Suprapubic skin (tissue), 4 donors: ENCODE data around the gene SGPL1. TPM values are rescaled to one million over a fixed set of nuclear protein-coding genes. Genes with fewer than 3 reads are reported as not detected.

Source experiments
- DNase-seq, 2 donors: peaks; one replicate each; pipeline ENCODE4 v3.0.0-alpha.2; 2019; ENCODE audit warnings: low spot score in 2 of 2
- H3K27ac ChIP-seq: fragments of 200-600 bp; sonication (generic); one replicate; pipeline ENCODE4 v1.5.1; 2019
- H3K27me3 ChIP-seq: fragments of 200-600 bp; sonication (generic); one replicate; pipeline ENCODE4 v1.5.1; 2019
- H3K36me3 ChIP-seq: fragments of 200-600 bp; sonication (generic); one replicate; pipeline ENCODE4 v1.5.1; 2019
- H3K4me1 ChIP-seq: fragments of 200-600 bp; sonication (generic); one replicate; pipeline ENCODE4 v1.5.1; 2019
- H3K4me3 ChIP-seq: fragments of 200-600 bp; sonication (generic); one replicate; pipeline ENCODE4 v1.5.1; 2019; ENCODE audit warnings: mild to moderate bottlenecking
- H3K9me3 ChIP-seq: fragments of 200-600 bp; sonication (generic); one replicate; pipeline ENCODE4 v1.5.1; 2019
- CTCF ChIP-seq, 2 donors: fragments of 200-600 bp in 1 of 2; fragments of 450-650 bp in 1 of 2; sonication (generic) in 1 of 2; IDR thresholded peaks; one replicate each; pipeline ENCODE4 v1.5.1; 2016 to 2019; ENCODE audit warnings: antibody characterized with exemption in 2 of 2, mild to moderate bottlenecking in 1 of 2, moderate library complexity in 1 of 2
- EP300 ChIP-seq: sonication (generic); formaldehyde crosslinking; IDR thresholded peaks from one replicate; pipeline ENCODE4 v1.6.1; 2017; ENCODE audit warnings: antibody characterized with exemption
- POLR2A ChIP-seq, 2 donors: fragments of 450-650 bp; IDR thresholded peaks; one replicate each; pipeline ENCODE4 v1.6.1; 2017; ENCODE audit warnings: antibody characterized with exemption in 2 of 2, mild to moderate bottlenecking in 2 of 2, moderate library complexity in 2 of 2
- POLR2AphosphoS5 ChIP-seq, 3 donors: sonication (generic); formaldehyde crosslinking; IDR thresholded peaks; one replicate each; pipeline ENCODE4 v1.6.1; 2017; ENCODE audit warnings: antibody characterized with exemption in 3 of 3
- WGBS: methylation state at CpG from one replicate; pipeline ENCODE4 v1.1.5; 2018; 5-methylcytosine and 5-hydroxymethylcytosine counted together
- total RNA-seq, 4 donors: library from RNA; depleted of rRNA; stranded (reverse); fragments of >200 nt; gene quantifications; one replicate each; pipeline ENCODE4 v1.1.0, GENCODE V29; 2016

The SGPL1 gene
- total RNA-seq, 4 donors from 2014 or later, result 54.4 to 80.1 (median 59.6) TPM

GRCh38 chr10:70812814-70813213, 2.9 kb upstream of the SGPL1 start:
- 77% methylated on average over 4 of the region's 4 CpGs for WGBS
- no peaks in the 10 kb centered on the region for H3K36me3 ChIP-seq

GRCh38 chr10:70814126-70814525, 1.6 kb upstream of the SGPL1 start:
- WGBS, result 81% methylated on average over 4 of the region's 4 CpGs
- H3K4me3 ChIP-seq, result no peak overlapping the region
- TF ChIP-seq EP300 (no peak), POLR2AphosphoS5 (IDR thresholded peaks at IDR 0.05) (no peak), CTCF (IDR thresholded peaks at IDR 0.05) (no peak), POLR2A (IDR thresholded peaks at IDR 0.05) (no peak)
- peaks cover under 1% of the 10 kb centered on the region for H3K36me3 ChIP-seq
- no peak for DNase-seq
- no peak overlapping the region for H3K27ac ChIP-seq
- peaks cover 19% of the 10 kb centered on the region for H3K4me1 ChIP-seq
- H3K9me3 ChIP-seq, result no peaks in the 10 kb centered on the region
- no peaks in the 10 kb centered on the region for H3K27me3 ChIP-seq

More at GRCh38 chr10:70812814-70813213, 2.9 kb upstream of the SGPL1 start:
- TF ChIP-seq POLR2AphosphoS5 (IDR thresholded peaks at IDR 0.05) (no peak), CTCF (IDR thresholded peaks at IDR 0.05) (no peak), POLR2A (IDR thresholded peaks at IDR 0.05) (no peak), EP300 (no peak)
- no peak overlapping the region for H3K27ac ChIP-seq
- no peaks in the 10 kb centered on the region for H3K9me3 ChIP-seq
- peaks cover 18% of the 10 kb centered on the region for H3K4me1 ChIP-seq
- no peaks in the 10 kb centered on the region for H3K27me3 ChIP-seq
- no peak overlapping the region for H3K4me3 ChIP-seq
- DNase-seq, result no peak

- WGBS, result 0% methylated on average over 12 of the region's 43 CpGs
- DNase-seq, result peak; percentile 77 to 83
- TF ChIP-seq POLR2A (IDR thresholded peaks at IDR 0.05) (no peak), POLR2AphosphoS5 (IDR thresholded peaks at IDR 0.05) (peak in 1 of 3 donors; percentile 21), EP300 (no peak)
These were observed 609 bp downstream of the SGPL1 start for GRCh38 chr10:70816220-70816894.

GRCh38 chr10:70820976-70821750, 5.4 kb downstream of the SGPL1 start:
- no peak for TF ChIP-seq EP300
- no peak for TF ChIP-seq POLR2AphosphoS5 (IDR thresholded peaks at IDR 0.05)
- no peak for TF ChIP-seq POLR2A (IDR thresholded peaks at IDR 0.05)
- TF ChIP-seq CTCF (IDR thresholded peaks at IDR 0.05), result no peak
- H3K4me3 ChIP-seq, result no peak overlapping the region
- no peak for DNase-seq
- H3K27ac ChIP-seq, result no peak overlapping the region
- 85% methylated on average over 4 of the region's 4 CpGs for WGBS
- H3K9me3 ChIP-seq, result no peaks in the 10 kb centered on the region
- H3K27me3 ChIP-seq, result no peaks in the 10 kb centered on the region
- H3K36me3 ChIP-seq, result peaks cover 30% of the 10 kb centered on the region
- H3K4me1 ChIP-seq, result peaks cover 17% of the 10 kb centered on the region

More at GRCh38 chr10:70816220-70816894, 609 bp downstream of the SGPL1 start:
- H3K27me3 ChIP-seq, result no peaks in the 10 kb centered on the region
- H3K36me3 ChIP-seq, result peaks cover 20% of the 10 kb centered on the region
- peaks cover 23% of the 10 kb centered on the region for H3K4me1 ChIP-seq
- peak overlapping the region; percentile 79 for H3K4me3 ChIP-seq
- H3K27ac ChIP-seq, result peak overlapping the region; percentile 98
- H3K9me3 ChIP-seq, result no peaks in the 10 kb centered on the region

GRCh38 chr10:70822076-70822820, 6.5 kb downstream of the SGPL1 start:
- no peak for DNase-seq
- Histone ChIP-seq H3K9me3 (no peaks in the 10 kb centered on the region), H3K4me1 (peaks cover 10% of the 10 kb centered on the region), H3K4me3 (no peak overlapping the region), H3K27ac (no peak overlapping the region), H3K36me3 (peaks cover 30% of the 10 kb centered on the region), H3K27me3 (no peaks in the 10 kb centered on the region)
- TF ChIP-seq POLR2AphosphoS5 (IDR thresholded peaks at IDR 0.05), result no peak
- no peak for TF ChIP-seq CTCF (IDR thresholded peaks at IDR 0.05)
- no peak for TF ChIP-seq POLR2A (IDR thresholded peaks at IDR 0.05)
- no peak for TF ChIP-seq EP300
- WGBS, result 91% methylated on average over 2 of the region's 2 CpGs
